DND-41 (cell line): ENCODE measurements around the gene ARSB.

ENCODE experiments used
- CTCF ChIP-seq: IDR thresholded peaks from 2 replicates; pipeline ENCODE4 v1.5.1; 2012; ENCODE audit warnings: borderline replicate concordance, low read length, moderate library complexity, mild to moderate bottlenecking; ENCODE audit not compliant: poor library complexity, severe bottlenecking; ENCODE audit errors: extremely low read depth
- EZH2 ChIP-seq: IDR thresholded peaks from 3 replicates; pipeline ENCODE4 v1.6.1; 2012; ENCODE audit warnings: borderline replicate concordance, low read depth, mild to moderate bottlenecking, moderate library complexity, low read length, inconsistent platforms; ENCODE audit not compliant: severe bottlenecking

- TF ChIP-seq CTCF (no peak), EZH2 (no peak)
These were observed 5.9 kb downstream of the ARSB start for GRCh38 chr5:78979117-78979742.
